ENCODE results near the gene LRIG1. TPM values are rescaled to one million over a fixed set of nuclear protein-coding genes. Genes with fewer than 3 reads are reported as not detected.

LRIG1 gene
- polyA plus RNA-seq, 3 donors = 26.1 to 27.6 (median 26.1) TPM

DNA sequence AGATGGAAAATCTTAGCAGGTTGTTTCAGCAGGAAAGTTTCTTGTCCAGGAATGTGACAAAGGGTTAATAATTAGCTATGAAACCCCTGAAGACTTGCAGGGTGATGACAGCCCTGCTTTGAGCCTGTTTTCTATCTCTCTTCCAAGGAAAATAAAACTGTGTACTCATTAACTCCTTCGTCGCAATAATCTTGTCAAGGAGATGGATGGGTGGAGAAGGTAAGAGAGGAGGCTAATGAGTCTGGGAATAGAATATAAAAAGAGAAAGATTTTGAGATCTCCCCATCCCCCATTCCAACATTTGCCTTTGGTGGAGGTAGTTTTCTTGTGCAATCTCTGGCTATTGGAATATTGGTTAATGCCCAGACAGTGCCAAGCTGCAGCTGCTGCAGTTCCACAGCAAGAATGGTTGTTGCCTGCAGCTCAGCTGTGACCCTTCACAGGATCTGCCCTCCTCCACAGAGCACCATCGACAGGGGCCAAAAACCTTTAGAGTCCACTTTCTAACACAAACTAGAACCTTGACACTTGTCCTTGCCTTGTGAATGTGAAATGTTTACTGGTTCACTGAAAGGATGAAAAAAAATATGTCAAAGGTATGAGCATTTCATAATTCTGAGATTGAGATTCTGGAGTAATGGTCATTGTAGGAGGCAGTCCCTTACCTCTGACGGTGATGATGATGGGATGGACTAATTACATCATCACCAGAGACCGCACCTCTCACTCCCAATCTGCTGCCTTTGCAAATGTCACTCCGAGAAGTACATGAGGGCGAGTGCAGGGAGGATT, 4.2 kb upstream of the LRIG1 start:
- DNase-seq (ENCODE audit: low read depth in 3 of 3, low spot score in 2 of 3) = no peak

DNA sequence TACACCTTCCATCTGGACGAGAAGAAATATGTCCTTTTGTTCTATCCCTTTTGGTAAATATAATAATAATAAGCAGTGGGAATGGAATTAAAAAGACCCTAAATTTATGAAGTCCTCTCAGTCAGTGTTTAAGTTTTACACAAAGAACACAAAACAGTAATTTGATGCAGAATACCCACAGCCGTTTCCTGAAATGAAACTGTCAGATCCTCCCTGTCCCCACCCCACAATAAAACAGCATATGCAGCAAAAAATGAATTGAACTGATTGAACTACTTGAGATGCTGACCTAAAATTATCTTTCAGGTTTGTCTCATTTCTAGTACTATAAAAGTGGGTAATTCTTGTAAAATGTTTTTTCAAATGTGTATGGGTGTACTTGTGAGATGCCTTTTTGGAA, 2.2 kb upstream of the LRIG1 start:
- DNase-seq (ENCODE audit: low read depth in 3 of 3, low spot score in 2 of 3) = no peak

DNA sequence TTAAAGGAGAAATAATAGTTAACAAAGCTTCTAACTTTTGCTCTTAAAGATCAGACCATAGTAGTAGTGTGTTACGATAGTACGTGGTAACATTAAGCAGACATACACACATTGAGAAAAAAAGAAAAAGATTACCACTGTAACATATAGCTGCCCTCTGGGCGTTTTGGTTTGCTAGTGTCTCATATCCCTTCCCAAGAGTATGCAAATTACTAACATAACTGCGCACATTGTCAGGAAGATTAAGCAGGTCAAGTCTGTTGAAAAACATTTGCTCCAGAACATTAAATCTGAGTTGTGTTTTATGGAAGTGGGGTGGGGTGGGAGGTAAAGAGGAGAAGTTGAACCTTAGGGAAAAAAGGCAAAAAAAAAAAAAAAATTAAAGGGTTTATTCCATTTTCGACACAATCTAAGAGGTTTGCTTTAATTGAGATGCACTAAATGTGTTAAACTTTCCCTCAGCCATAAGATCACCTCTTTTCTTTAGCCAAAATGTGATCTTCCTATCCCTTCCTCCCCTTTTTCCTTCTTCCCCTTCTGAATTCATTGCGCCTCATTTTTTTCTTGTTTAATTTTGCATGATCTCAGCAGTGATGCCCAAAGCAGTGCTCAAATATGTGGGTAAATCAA, 1.5 kb upstream of the LRIG1 start:
- DNase-seq (ENCODE audit: low read depth in 3 of 3, low spot score in 2 of 3) = no peak

DNA sequence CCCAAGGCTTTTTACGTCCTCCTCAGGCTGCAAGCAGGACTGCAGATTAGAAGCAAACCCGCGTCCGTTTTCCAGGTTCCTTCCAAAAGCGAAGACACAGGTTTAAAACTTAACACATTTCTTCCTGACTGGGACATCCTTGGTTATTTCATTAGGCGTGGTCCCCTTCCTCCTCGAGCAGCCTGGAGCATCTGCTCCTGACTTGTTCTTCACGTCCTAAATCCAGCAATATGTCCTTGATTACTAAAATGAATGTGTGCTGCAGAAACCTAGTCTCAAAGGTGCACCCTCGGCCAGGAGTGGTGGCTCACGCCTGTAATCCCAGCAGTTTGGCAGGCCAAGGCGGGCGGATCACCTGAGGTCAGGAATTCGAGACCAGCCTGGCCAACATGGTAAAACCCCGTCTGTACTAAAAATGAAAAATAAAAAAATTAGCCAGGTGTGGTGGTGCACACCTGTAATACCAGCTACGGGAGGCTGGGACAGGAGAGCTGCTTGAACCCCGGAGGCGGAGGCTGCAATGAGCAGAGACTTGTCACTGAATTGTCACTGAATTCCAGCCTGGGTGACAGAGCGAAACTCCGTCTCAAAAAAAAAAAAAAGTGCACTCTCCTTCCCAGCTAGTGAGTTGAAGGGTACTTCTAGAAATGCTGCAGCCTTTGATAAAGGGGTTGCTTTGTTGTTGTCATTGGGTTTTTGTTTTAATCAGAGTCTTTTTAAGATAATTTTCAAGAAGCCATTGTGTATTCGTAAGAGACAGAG, 842 bp upstream of the LRIG1 start:
- DNase-seq (ENCODE audit: low read depth in 3 of 3, low spot score in 2 of 3) = no peak

DNA sequence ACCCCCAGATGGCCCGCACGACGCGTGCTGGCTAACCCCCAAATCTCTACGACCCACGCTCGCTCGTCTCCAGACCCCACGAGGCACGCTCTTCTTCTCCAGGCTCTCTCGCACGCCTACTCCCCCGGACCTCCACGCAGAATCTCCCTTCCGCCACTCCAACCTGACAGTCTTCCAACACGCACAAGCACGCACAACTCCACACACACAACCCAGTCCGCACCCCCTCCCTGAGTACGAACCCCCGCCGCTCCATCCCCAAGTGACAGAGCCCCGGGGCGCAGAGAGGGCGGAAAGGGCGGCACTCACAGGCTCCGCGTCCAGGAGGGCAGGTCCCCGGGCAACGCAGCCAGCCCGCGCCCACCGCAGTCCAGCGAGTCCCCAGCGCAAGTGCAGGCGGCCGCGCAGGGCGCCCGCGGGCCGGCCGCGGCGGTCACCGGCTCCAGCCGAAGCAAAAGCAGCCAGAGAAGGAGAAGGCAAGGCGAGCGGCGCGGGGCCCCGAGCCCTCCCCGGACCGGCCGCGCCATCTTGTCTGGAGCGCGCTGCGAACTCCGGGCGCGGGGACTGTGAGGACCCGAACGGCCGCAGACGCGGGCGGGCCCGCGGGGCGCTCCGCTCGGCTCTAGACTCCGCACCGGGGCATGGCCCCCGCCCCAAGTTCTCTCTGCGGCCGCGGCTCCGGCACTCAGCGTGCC, 794 bp downstream of the LRIG1 start:
- DNase-seq (ENCODE audit: low read depth in 3 of 3, low spot score in 2 of 3) = no peak

DNA sequence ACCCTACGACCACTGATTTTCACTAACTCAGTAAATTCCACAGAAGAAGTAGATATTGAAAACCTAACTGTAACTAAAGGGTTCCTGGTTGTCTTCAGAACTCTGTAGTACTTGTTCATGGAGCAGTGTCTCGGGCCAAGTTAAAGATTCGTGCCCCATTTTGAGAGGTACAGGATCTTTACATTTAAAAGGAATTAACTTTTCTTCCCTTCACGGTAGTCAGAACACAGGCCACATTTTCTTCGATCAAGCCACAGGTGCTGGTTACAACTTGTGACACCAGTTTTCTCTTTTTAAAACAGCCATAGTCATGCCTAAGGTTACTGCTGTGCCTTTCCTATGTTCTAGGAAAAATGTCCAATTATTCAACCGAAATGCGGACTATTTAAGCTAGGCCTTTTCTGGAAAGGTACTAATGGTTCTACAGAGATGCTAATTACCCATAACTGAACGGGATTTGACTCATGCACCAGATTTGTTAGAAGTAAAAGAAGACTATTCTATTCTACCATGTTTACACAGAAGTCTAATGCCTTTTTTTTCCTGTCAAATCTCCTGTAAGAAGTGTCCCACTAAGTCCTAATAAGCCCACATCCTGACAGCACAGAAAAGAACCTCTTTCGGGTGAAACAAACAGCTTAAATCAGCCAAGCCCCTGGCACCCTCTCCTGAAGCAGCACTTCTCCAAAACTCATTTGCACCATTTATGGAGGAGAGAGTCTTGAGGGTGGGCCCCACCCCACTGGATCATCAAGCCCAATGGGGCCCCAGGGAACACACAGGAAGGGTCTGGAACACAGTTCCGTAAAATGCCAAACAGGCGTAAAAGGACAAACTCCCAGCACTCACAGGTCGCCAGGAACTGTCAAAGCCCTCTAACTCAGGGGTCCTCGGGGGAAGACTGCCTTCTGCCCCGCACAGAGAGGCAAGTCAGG, 1.9 kb downstream of the LRIG1 start:
- DNase-seq (ENCODE audit: low read depth in 3 of 3, low spot score in 2 of 3) = no peak

DNA sequence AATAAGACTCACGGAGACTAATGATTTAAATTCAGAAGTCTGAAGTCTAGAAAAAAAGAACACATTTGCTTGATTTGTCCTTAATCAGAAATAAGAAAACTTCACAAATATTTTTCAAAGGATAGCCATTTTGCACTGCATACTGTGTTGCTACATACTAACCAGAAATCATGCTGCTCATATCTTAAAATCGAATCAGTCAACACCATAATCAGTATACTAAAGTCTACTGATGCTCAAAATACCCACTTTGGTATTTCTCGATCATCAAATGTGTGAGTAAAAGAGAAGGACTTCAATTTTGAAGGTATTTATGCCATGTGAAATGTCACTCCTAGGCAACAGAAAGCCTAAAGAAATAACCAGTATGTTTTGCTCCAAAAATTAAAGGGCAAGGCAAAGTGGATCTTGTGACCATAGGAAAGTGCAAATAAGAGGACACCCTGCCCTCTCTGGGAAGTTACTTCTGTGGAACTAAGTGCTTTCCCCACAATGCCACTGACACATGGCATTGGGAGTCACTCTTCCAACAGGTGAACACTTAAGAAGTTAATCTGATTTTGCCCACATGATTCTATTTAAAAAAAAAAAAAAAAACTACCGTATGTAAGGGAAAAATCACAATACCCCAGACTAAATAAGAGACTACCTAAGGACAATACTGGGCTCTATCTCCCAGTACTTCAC, 2.7 kb downstream of the LRIG1 start:
- DNase-seq (ENCODE audit: low read depth in 3 of 3, low spot score in 2 of 3) = no peak

DNA sequence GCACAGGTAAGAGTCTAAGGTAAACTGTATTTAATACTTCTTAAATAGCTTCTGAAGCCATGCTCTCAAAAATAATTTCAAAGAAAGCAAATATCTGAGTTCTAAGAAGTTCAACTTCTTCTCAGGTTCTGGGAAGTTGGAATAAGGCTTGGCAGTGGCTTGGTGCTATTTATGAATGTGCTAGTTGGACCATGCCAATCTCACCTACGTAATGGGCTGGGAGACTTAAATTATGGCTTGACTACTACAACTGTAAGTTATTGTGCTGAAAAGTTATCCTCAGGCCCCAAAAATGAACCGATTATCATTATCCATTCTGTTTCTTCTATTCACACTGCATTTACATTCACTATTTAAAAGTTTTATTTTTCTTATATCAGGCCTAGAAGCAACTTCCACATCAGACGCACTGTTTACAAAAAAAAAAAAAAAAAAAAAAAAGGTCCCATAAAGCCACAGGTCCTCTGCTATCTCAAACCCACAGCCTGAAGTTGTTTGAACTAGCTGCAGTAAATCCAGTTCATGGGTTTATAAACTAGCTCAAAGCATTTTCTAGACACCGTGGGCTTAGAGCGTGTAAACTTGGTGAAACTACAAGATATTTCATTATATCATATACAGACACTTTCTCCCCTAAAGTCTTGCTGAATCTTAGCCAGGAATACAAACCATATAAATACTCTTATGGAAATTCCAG, 3.4 kb downstream of the LRIG1 start:
- DNase-seq (ENCODE audit: low read depth in 3 of 3, low spot score in 2 of 3) = no peak

DNA sequence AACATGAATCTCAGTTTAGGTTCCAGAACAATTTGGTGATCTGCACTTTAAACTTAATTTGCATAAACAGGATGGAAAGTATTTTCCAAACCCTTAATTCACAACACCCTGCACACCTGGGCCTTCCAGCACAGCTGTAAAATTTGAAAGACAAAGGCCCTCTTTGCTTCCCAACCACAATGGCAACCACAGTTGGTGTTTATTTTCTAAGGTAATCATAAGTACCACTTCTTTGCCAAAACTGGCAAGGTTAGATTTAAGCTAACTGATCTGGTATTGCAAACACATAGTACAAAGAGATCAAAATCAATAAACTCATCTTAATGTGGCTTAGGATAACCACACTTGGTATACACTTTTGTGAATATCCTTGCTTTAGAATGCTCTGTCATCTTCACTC, 4.1 kb downstream of the LRIG1 start:
- no peak for DNase-seq (ENCODE audit: low read depth in 3 of 3, low spot score in 2 of 3)

DNA sequence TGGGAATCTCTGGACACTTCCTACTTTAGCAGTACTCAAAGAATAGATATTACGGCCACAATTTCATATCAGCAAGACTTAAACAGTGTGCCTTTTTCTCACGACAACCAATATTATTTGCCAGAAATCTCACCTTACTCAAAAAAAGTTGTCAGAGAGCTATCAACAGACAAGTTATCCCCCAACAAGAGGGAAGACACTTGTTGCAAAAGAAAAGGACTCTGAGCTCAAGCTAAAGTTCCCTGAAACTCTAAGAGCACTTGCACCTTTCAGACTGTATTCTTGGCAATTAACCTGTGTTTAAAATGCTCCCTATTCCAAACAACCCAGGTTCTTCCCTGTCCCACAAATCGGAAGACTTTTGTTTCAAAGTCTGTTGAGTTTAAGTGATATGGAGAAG, 4.5 kb downstream of the LRIG1 start:
- DNase-seq (ENCODE audit: low read depth in 3 of 3, low spot score in 2 of 3) = no peak

DNA sequence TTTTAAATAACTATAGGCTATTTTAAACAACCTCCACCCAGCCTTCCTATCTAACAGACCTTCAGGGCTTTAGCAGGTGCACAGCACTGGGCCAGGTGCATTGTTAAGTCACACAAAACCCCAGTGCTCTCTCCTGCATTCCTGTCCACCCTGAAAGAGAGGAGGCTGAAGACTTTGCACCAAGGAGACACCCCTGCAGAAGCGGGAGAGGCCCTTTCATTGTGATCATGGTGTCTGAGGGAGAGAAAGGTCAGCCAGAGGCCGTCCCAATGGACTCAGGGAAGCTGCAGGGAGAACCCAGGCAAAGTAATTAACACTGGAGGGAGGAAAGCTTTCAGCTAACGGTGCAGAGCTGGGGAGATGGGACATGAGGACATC, 5.2 kb downstream of the LRIG1 start:
- no peak for DNase-seq (ENCODE audit: low read depth in 3 of 3, low spot score in 2 of 3)

DNA sequence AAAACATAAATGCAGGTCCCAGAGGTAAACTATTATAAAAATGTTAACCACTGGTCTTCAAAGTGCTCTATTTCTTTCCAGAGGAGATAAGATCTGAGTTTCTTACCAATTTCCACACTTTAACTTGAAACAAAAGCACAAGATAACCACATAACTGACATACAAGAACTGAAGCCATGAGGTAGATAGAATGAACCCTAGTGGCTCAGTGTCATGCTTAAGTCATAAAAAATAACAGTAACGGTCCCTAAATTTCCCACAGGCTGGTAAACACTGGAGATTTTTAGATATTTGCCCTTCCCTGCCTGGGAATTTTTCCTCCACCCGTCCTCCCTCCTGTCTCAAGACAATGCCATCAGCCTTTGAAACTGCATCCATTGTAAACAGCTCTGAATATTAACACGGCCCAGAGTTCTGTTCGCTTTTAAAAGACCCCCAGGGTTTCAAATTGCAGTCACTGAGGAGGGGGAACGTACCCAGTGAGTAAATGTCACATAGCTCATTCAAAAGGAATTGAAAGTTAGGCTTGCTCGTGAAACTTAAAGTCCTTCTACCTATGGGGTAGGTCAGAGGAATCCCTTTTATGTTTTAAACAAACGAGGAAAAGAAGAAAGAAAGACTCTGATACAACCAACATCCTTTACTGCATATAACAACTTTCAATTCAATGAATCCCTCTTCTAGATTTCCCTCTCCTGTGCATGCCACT, 5.7 kb downstream of the LRIG1 start:
- DNase-seq (ENCODE audit: low read depth in 3 of 3, low spot score in 2 of 3) = no peak

DNA sequence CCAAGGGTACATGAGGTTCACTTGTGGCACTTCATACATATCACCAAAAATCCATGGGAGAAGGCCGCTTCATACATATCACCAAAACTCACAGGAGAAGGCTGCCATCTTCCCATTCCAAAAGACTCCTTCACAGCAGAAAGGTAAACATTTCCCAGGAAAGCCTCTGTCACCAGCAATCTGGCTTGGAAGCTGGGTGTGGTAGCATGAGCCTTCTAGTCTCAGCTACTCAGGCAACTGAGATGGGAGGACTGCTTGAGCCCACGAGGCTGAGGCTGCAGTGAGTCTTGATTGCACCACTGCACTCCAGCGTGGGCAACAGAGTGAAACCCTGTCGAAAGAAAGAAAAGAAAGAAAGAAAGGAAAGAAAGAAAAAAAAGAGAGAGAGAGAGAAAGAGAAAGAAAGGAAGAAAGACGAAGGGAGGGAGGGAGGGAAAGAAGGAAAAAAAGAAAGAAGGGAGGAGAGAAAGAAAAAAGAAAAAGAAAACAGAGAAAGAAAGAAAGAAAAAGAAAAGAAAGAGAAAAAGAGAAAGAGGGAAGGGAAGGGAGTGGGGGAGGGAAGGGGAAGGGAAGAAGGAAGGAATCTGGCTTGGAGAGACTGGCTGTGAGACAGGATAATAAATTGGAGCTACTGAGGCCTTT, 7.2 kb downstream of the LRIG1 start:
- no peak for DNase-seq (ENCODE audit: low read depth in 3 of 3, low spot score in 2 of 3)

DNA sequence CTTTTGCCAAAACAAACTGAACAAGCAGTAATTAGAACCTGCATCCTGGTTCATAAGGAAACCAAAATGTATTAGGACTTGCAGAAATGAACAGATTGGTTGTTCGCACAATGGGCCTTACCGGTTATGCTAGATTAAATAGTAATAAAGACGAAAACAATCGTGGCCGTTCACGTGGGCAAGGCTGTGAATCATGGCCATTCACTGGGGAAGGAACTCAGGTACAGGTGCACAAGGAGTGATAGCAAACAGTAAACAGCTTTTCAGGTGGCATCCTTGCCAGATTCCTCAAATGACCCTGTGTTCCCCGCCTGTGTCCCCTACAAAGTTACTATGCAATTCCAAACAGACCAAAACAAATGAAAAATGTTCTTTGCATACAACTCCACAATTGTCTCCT, 8.2 kb downstream of the LRIG1 start:
- DNase-seq (ENCODE audit: low read depth in 3 of 3, low spot score in 2 of 3) = no peak

DNA sequence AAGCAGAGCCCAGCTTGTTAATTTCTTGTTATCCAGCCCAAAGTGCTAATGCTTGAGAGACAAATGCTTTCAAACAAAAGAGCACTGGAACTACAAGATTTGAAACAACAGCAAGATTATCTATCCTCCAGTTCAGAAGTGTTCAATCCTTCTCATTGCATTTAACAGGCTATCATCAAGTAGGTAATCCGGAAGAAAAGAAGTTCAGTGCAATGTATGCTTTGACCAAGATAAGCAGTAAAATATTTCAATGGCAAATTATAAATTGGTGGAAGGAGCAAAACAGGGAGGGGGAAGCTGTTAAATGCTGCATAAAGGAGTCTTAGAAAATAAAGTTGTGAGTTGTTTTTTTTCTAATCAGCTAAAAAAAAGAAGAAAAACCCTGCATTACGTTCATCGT, 8.8 kb downstream of the LRIG1 start:
- no peak for DNase-seq (ENCODE audit: low read depth in 3 of 3, low spot score in 2 of 3)

DNA sequence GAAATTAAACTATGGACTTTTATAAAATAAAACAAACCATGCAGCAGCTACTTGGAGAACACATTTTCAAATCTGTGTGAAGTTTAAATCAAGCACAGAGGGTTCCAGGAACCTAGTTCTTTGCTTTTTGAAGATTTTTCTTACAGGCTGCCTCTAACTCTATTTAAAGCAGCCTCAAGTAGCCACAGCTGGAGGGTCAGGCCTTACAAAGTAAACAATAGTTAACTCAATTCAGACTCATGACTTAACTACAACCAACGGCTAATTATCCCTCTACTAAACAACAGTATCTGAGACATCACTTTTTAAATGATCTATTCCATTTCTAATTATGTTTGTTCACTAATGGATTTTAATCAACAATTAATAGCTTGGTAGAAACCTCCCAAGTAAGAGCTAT, 9.8 kb downstream of the LRIG1 start:
- DNase-seq (ENCODE audit: low read depth in 3 of 3, low spot score in 2 of 3) = no peak

DNA sequence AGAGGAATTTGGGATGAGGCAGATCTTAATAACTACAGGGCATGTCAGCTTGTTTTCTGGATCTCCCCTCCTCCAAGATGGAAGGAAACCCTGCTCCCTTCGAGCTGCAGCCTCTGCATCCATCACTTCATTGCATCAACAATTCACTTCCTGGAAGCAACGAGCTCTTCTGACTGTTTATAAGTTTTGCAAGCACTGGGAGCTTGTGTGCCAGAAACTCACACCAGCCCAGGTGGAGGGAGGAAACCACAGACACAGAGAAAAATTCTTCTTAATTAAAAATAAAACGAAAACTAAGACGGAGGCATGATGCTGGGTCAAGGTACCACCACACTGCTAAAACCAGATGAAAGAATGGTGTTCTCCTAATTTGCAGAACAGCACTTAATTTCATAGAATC, 10.6 kb downstream of the LRIG1 start:
- no peak for DNase-seq (ENCODE audit: low read depth in 3 of 3, low spot score in 2 of 3)

DNA sequence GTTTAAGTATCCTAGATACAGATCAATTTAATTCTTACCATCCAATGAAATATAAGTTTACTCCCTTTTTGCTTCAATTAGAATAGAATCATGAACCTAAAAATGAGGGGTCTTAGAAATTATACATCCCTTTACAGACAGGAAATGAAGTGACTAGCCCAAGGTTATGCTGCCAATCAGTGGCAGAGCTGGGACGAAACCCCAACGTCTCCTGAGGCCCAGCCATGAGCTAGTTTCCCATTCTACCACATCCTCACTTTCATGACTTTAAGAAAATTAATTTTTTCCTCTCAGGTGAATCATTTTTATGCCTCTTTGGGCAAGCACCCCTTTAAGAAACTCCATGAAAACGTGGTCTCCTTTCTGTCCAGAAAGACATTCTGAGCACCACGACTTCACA, 11.2 kb downstream of the LRIG1 start:
- DNase-seq (ENCODE audit: low read depth in 3 of 3, low spot score in 2 of 3) = no peak
